B cell (primary cell): ENCODE measurements around the gene RBM45. TPM values are rescaled to one million over a fixed set of nuclear protein-coding genes. Genes with fewer than 3 reads are reported as not detected.

Experiments used
- ATAC-seq: fragments of 200-7000 bp; cut with Tn5 transposase; one replicate; pipeline ENCODE4 v1.10.0; 2021; ENCODE audit warnings: low read depth, mild to moderate bottlenecking, moderate number of reproducible peaks, moderate library complexity
- CTCF ChIA-PET: fragments of 350-600 bp; sonication (Branson Sonifier 250); formaldehyde crosslinking; loops from one replicate; lab custom pipeline; 2021; ENCODE audit warnings: antibody characterized with exemption, inconsistent platforms; lab: Charles Lee
- POLR2A ChIA-PET: fragments of 350-600 bp; sonication (Branson Sonifier 250); formaldehyde crosslinking; loops from one replicate; lab custom pipeline; 2021; ENCODE audit warnings: antibody characterized with exemption; lab: Charles Lee
- DNase-seq: peaks from one replicate; pipeline ENCODE4 v3.0.0; 2013
- H2AFZ ChIP-seq: 2 replicates; pipeline ENCODE4 v1.6.1; 2012; ENCODE audit warnings: mild to moderate bottlenecking, low read depth, low read length; ENCODE audit not compliant: insufficient read depth, poor library complexity, severe bottlenecking
- H3K27ac ChIP-seq, 2 donors: 1 replicate in 1 of 2; 2 replicates in 1 of 2; pipeline ENCODE4 v1.5.1; 2012 to 2013; ENCODE audit warnings: low read length in 2 of 2, mild to moderate bottlenecking in 2 of 2, moderate library complexity in 1 of 2
- H3K27me3 ChIP-seq, 4 experiments: fragments of 200-600 bp in 1 of 4; sonication (generic) in 1 of 4; replicated peaks in 1 of 4; 1 replicate in 2 of 4; 2 replicates in 2 of 4; pipeline versions ENCODE4 v1.6.1 to v1.7.0; 2013 to 2016; ENCODE audit warnings: low read length in 3 of 4, mild to moderate bottlenecking in 2 of 4, mixed read lengths in 1 of 4, moderate library complexity in 1 of 4; ENCODE audit not compliant: insufficient read depth in 4 of 4, control insufficient read depth in 3 of 4; ENCODE audit errors: control extremely low read depth in 1 of 4
- H3K36me3 ChIP-seq, 2 experiments: replicated peaks in 1 of 2; 1 replicate in 1 of 2; 2 replicates in 1 of 2; pipeline versions ENCODE4 v1.6.1 to v1.7.1; 2013; ENCODE audit warnings: low read length in 1 of 2; ENCODE audit not compliant: insufficient read depth in 2 of 2, control insufficient read depth in 1 of 2; ENCODE audit errors: control extremely low read depth in 1 of 2, extremely low read depth in 1 of 2
- H3K4me1 ChIP-seq, 2 donors: fragments of 200-600 bp in 1 of 2; sonication (generic) in 1 of 2; 1 replicate in 1 of 2; 2 replicates in 1 of 2; pipeline versions ENCODE4 v1.5.1 to v1.6.1; 2013 to 2017; ENCODE audit warnings: low read length in 2 of 2; ENCODE audit not compliant: control insufficient read depth in 2 of 2, insufficient read depth in 2 of 2
- H3K4me2 ChIP-seq: replicated peaks from 2 replicates; pipeline ENCODE3; 2012; ENCODE audit warnings: mild to moderate bottlenecking, low read depth, low read length; ENCODE audit not compliant: poor library complexity, severe bottlenecking
- H3K4me3 ChIP-seq, 5 experiments: fragments of 200-600 bp in 1 of 5; sonication (generic) in 1 of 5; 1 replicate in 3 of 5; 2 replicates in 2 of 5; pipeline versions ENCODE4 v1.5.1 to v1.7.0; 2011 to 2016; ENCODE audit warnings: low read length in 4 of 5, mild to moderate bottlenecking in 4 of 5, low read depth in 2 of 5, control low read depth in 1 of 5, moderate library complexity in 1 of 5; ENCODE audit not compliant: insufficient read depth in 1 of 5; ENCODE audit errors: control extremely low read depth in 1 of 5, extremely low read depth in 1 of 5
- H3K79me2 ChIP-seq: fragments of 200-600 bp; sonication (generic); one replicate; pipeline ENCODE4 v1.6.0; 2016; ENCODE audit warnings: low read length; ENCODE audit not compliant: control insufficient read depth, insufficient read depth
- H3K9ac ChIP-seq: fragments of 200-600 bp; sonication (generic); 2 replicates; pipeline ENCODE4 v1.6.1; 2017; ENCODE audit warnings: mild to moderate bottlenecking, low read length, moderate library complexity
- H3K9me3 ChIP-seq, 3 donors: one replicate each; pipeline versions ENCODE4 v1.6.1 to v1.7.1; 2013; ENCODE audit warnings: low read length in 2 of 3; ENCODE audit not compliant: control insufficient read depth in 2 of 3, insufficient read depth in 1 of 3; ENCODE audit errors: control extremely low read depth in 1 of 3
- H4K20me1 ChIP-seq: 2 replicates; pipeline ENCODE4 v1.6.0; 2012; ENCODE audit warnings: mild to moderate bottlenecking, low read length; ENCODE audit not compliant: insufficient read depth, control insufficient read depth, poor library complexity, severe bottlenecking
- H3K27ac Mint-ChIP-seq: one replicate; pipeline ENCODE4 v1.8.0; 2021; ENCODE audit warnings: mixed read lengths
- H3K27me3 Mint-ChIP-seq: one replicate; pipeline ENCODE4 v1.8.0; 2021; ENCODE audit warnings: mixed read lengths
- H3K4me1 Mint-ChIP-seq: one replicate; pipeline ENCODE4 v1.8.0; 2021; ENCODE audit warnings: mixed read lengths
- H3K4me3 Mint-ChIP-seq: one replicate; pipeline ENCODE4 v1.8.0; 2021; ENCODE audit warnings: mixed read lengths
- H3K9me3 Mint-ChIP-seq: one replicate; pipeline ENCODE4 v1.8.0; 2022; ENCODE audit warnings: mixed read lengths; ENCODE audit not compliant: insufficient read depth
- EZH2 ChIP-seq: IDR thresholded peaks from 2 replicates; pipeline ENCODE4 v1.6.1; 2012; ENCODE audit warnings: borderline replicate concordance, low read depth, mild to moderate bottlenecking, moderate library complexity, low read length; ENCODE audit not compliant: insufficient read depth, poor library complexity, severe bottlenecking
- WGBS: methylation state at CpG from one replicate; pipeline ENCODE4 v1.1.5; 2013; ENCODE audit warnings: missing lambda C conversion rate; ENCODE audit not compliant: insufficient coverage; 5-methylcytosine and 5-hydroxymethylcytosine counted together
- intact Hi-C: fragments of 100-400 bp; cut with micrococcal nuclease; formaldehyde crosslinking; loops from one replicate; pipeline ENCODE4 v1.10.0; 2022
- polyA plus RNA-seq: library from polyadenylated mRNA; depleted of rRNA; stranded (reverse); fragments of >200 nt; gene quantifications from 2 replicates; pipeline ENCODE4 v1.2.3, GENCODE V29; 2012
- total RNA-seq, 2 donors: library from RNA; stranded (reverse); fragments of 120-200 nt in 1 of 2; gene quantifications; 1 replicate in 1 of 2; 2 replicates in 1 of 2; pipeline versions ENCODE4 v1.2.3 to v1.2.4, GENCODE V29; 2013 to 2022
- TF ChIP-seq, protein P1 (sequence below): fragments of 200-600 bp; IDR thresholded peaks from one replicate; pipeline ENCODE4 v1.8.0; 2022; ENCODE audit warnings: antibody characterized with exemption, mild to moderate bottlenecking

The RBM45 gene
- total and polyA plus RNA-seq, 2 donors (not counting 1 experiment from before 2014, with no cell fraction given) = 4.6 to 24.0 TPM

DNA sequence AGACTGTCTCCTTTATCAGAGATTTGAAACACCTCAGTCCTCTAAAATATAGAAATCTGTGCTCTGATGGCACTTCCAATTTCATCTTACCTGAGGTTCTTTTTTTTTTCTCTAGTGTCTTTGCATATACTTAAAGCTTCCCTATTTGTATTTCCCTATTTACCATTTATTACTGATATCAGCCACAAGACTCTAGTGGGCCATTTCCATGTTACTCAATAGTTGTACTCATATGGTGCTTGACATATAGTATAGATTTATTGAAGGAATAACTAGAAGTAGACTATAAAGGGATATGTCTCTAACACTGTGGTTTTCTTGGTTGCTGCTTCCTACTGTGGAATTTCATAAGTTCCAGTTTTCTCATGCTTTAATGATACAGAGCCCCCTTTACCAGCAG lies 3.0 kb downstream of the RBM45 start:
- Histone ChIP-seq H3K79me2 (peaks cover 11% of the 10 kb centered on the region), H3K9me3 (no peaks in the 10 kb centered on the region), H3K4me2 (no peak overlapping the region), H3K4me1 (peaks cover 12% of the 10 kb centered on the region in 2 donors), H3K9ac (no peak overlapping the region), H3K36me3 (peaks cover 0 to 13% of the 10 kb centered on the region in 2 experiments), H4K20me1 (no peaks in the 10 kb centered on the region), H3K27ac (no peak overlapping the region), H2AFZ (no peak overlapping the region), H3K27me3 (no peaks in the 10 kb centered on the region), H3K4me3 (no peak overlapping the region)
- CTCF ChIA-PET = no interaction called here
- H3K9me3 Mint-ChIP-seq = no peaks in the 10 kb centered on the region
- peaks cover 39% of the 10 kb centered on the region for H3K4me1 Mint-ChIP-seq
- H3K27me3 Mint-ChIP-seq = no peaks in the 10 kb centered on the region
- intact Hi-C loops = loop anchor here (10.0 kb wide), 1 partner anchor 480 kb away; no protein-coding TSS in a partner anchor
- ATAC-seq (no peak), DNase-seq (no peak)
- H3K27ac Mint-ChIP-seq = no peak overlapping the region
- TF ChIP-seq, protein P1, sequence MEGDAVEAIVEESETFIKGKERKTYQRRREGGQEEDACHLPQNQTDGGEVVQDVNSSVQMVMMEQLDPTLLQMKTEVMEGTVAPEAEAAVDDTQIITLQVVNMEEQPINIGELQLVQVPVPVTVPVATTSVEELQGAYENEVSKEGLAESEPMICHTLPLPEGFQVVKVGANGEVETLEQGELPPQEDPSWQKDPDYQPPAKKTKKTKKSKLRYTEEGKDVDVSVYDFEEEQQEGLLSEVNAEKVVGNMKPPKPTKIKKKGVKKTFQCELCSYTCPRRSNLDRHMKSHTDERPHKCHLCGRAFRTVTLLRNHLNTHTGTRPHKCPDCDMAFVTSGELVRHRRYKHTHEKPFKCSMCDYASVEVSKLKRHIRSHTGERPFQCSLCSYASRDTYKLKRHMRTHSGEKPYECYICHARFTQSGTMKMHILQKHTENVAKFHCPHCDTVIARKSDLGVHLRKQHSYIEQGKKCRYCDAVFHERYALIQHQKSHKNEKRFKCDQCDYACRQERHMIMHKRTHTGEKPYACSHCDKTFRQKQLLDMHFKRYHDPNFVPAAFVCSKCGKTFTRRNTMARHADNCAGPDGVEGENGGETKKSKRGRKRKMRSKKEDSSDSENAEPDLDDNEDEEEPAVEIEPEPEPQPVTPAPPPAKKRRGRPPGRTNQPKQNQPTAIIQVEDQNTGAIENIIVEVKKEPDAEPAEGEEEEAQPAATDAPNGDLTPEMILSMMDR = no peak
- no peak for TF ChIP-seq EZH2
- POLR2A ChIA-PET = no interaction called here
- H3K4me3 Mint-ChIP-seq = no peak overlapping the region

DNA sequence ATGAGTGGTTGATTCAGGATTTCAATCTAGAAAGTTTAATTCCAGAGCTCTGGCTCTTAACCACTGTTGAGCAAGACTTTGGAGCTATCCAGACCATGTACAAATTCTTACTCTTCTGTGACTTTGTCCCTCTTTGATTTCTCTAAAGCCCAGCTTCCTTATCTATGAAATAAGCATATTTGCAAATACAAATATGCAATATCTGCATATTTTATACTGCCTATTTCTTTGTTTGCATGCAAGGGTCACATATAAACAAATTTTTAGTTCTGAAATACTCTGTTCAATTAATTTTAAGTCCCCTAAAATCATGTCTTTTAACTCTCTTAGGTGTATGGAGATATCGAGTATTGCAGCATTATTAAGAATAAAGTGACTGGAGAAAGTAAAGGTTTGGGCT lies 5.5 kb downstream of the RBM45 start:
- intact Hi-C loops = loop anchor here (10.0 kb wide), 1 partner anchor 483 kb away; no protein-coding TSS in a partner anchor
- H3K4me3 ChIP-seq = no peak overlapping the region
- DNase-seq (no peak), ATAC-seq (no peak)
- H2AFZ ChIP-seq = no peak overlapping the region
- no peaks in the 10 kb centered on the region for H3K9me3 Mint-ChIP-seq
- no CpG with 5 or more reads among the region's 1 CpG for WGBS
- H3K27ac ChIP-seq = no peak overlapping the region
- H3K4me2 ChIP-seq = no peak overlapping the region
- peaks cover 29% of the 10 kb centered on the region for H3K4me1 Mint-ChIP-seq
- no peak for TF ChIP-seq EZH2
- TF ChIP-seq, protein P1 = no peak
- peaks cover 1 to 31% of the 10 kb centered on the region in 2 experiments for H3K36me3 ChIP-seq
- no peak overlapping the region for H3K9ac ChIP-seq
- H4K20me1 ChIP-seq = no peaks in the 10 kb centered on the region
- H3K79me2 ChIP-seq = peaks cover under 1% of the 10 kb centered on the region
- no peak overlapping the region for H3K4me3 Mint-ChIP-seq
- H3K27ac Mint-ChIP-seq = no peak overlapping the region
- H3K4me1 ChIP-seq = peaks cover 5 to 8% of the 10 kb centered on the region in 2 donors
- no peaks in the 10 kb centered on the region for H3K27me3 Mint-ChIP-seq
- H3K9me3 ChIP-seq = no peaks in the 10 kb centered on the region
- H3K27me3 ChIP-seq = no peaks in the 10 kb centered on the region
- ChIA-PET CTCF (no interaction called here), POLR2A (no interaction called here)
